OCI-LY7 (cell line): ENCODE data around the gene PPP2R3B.

Experiments
- EZH2phosphoT487 ChIP-seq: fragments of 200-600 bp; sonication (generic); IDR thresholded peaks from 2 replicates; pipeline ENCODE4 v1.6.1; 2018; ENCODE audit warnings: low read depth, borderline replicate concordance, mild to moderate bottlenecking, mixed run types, antibody characterized with exemption, low read length, moderate library complexity, mixed read lengths
- TF ChIP-seq, protein P1 (sequence below): fragments of 200-600 bp; sonication (generic); conservative IDR thresholded peaks from 2 replicates; pipeline ENCODE4 v1.5.1; 2014; ENCODE audit warnings: mild to moderate bottlenecking, antibody characterized with exemption, low read length, moderate library complexity, mixed read lengths

DNA sequence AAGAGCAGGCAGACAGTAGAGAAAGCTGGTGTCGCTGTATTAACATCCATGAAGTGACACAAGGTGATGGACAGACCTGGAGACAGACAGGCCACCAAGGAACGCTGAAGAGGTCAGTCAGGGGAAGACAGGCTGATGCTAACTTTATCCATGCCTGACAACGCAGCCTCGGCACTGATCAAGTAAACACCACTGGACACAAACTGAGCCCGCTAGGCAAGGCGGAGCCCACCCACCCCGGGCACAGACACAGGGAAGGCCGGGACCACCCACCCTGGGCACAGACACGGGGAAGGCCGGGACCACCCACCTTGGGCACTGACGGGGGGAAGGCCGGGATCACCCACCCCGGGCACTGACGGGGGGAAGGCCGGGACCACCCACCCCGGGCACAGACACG is 18.8 kb downstream of the PPP2R3B start:
- TF ChIP-seq, protein P1, sequence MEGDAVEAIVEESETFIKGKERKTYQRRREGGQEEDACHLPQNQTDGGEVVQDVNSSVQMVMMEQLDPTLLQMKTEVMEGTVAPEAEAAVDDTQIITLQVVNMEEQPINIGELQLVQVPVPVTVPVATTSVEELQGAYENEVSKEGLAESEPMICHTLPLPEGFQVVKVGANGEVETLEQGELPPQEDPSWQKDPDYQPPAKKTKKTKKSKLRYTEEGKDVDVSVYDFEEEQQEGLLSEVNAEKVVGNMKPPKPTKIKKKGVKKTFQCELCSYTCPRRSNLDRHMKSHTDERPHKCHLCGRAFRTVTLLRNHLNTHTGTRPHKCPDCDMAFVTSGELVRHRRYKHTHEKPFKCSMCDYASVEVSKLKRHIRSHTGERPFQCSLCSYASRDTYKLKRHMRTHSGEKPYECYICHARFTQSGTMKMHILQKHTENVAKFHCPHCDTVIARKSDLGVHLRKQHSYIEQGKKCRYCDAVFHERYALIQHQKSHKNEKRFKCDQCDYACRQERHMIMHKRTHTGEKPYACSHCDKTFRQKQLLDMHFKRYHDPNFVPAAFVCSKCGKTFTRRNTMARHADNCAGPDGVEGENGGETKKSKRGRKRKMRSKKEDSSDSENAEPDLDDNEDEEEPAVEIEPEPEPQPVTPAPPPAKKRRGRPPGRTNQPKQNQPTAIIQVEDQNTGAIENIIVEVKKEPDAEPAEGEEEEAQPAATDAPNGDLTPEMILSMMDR = no peak
- no peak for TF ChIP-seq EZH2phosphoT487
